ENCODE results near the gene ENKD1. TPM values are rescaled to one million over a fixed set of nuclear protein-coding genes. Genes with fewer than 3 reads are reported as not detected.

ENKD1 gene
- total and polyA plus RNA-seq, 2 experiments from 2014 or later: 11.6 to 11.8 TPM

- TF ChIP-seq, protein P1, sequence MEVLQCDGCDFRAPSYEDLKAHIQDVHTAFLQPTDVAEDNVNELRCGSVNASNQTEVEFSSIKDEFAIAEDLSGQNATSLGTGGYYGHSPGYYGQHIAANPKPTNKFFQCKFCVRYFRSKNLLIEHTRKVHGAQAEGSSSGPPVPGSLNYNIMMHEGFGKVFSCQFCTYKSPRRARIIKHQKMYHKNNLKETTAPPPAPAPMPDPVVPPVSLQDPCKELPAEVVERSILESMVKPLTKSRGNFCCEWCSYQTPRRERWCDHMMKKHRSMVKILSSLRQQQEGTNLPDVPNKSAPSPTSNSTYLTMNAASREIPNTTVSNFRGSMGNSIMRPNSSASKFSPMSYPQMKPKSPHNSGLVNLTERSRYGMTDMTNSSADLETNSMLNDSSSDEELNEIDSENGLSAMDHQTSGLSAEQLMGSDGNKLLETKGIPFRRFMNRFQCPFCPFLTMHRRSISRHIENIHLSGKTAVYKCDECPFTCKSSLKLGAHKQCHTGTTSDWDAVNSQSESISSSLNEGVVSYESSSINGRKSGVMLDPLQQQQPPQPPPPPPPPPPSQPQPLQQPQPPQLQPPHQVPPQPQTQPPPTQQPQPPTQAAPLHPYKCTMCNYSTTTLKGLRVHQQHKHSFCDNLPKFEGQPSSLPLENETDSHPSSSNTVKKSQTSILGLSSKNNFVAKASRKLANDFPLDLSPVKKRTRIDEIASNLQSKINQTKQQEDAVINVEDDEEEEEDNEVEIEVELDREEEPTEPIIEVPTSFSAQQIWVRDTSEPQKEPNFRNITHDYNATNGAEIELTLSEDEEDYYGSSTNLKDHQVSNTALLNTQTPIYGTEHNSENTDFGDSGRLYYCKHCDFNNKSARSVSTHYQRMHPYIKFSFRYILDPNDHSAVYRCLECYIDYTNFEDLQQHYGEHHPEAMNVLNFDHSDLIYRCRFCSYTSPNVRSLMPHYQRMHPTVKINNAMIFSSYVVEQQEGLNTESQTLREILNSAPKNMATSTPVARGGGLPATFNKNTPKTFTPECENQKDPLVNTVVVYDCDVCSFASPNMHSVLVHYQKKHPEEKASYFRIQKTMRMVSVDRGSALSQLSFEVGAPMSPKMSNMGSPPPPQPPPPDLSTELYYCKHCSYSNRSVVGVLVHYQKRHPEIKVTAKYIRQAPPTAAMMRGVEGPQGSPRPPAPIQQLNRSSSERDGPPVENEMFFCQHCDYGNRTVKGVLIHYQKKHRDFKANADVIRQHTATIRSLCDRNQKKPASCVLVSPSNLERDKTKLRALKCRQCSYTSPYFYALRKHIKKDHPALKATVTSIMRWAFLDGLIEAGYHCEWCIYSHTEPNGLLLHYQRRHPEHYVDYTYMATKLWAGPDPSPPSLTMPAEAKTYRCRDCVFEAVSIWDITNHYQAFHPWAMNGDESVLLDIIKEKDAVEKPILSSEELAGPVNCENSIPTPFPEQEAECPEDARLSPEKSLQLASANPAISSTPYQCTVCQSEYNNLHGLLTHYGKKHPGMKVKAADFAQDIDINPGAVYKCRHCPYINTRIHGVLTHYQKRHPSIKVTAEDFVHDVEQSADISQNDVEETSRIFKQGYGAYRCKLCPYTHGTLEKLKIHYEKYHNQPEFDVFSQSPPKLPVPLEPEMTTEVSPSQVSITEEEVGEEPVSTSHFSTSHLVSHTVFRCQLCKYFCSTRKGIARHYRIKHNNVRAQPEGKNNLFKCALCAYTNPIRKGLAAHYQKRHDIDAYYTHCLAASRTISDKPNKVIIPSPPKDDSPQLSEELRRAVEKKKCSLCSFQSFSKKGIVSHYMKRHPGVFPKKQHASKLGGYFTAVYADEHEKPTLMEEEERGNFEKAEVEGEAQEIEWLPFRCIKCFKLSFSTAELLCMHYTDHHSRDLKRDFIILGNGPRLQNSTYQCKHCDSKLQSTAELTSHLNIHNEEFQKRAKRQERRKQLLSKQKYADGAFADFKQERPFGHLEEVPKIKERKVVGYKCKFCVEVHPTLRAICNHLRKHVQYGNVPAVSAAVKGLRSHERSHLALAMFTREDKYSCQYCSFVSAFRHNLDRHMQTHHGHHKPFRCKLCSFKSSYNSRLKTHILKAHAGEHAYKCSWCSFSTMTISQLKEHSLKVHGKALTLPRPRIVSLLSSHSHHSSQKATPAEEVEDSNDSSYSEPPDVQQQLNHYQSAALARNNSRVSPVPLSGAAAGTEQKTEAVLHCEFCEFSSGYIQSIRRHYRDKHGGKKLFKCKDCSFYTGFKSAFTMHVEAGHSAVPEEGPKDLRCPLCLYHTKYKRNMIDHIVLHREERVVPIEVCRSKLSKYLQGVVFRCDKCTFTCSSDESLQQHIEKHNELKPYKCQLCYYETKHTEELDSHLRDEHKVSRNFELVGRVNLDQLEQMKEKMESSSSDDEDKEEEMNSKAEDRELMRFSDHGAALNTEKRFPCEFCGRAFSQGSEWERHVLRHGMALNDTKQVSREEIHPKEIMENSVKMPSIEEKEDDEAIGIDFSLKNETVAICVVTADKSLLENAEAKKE (CRISPR knock-in tag; IDR thresholded peaks at IDR 0.05): no peak
These were observed 9.4 kb upstream of the ENKD1 start (continued) for GRCh38 chr16:67675999-67676398.

- Histone ChIP-seq H3K4me1 (ENCODE audit: insufficient read depth) (no peaks in the 10 kb centered on the region), H3F3A (replicated peaks; ENCODE audit: low read depth) (0 out of 2 replicates have a peak, but pooled peaks cover 4% of the 10 kb centered on the region), H3K79me2 (replicated peaks; ENCODE audit: insufficient read depth) (no peaks in the 10 kb centered on the region), H3K4me3 (no peak overlapping the region), H3K4me2 (no peak overlapping the region), H4K20me1 (replicated peaks; ENCODE audit: insufficient read depth) (no peaks in the 10 kb centered on the region; the same call in 1 of the 2 replicates), H2AFZ (no peak overlapping the region), H3K27ac (ENCODE audit: low read depth) (no peak overlapping the region), H3K36me3 (ENCODE audit: insufficient read depth) (no peaks in the 10 kb centered on the region), H3K27me3 (ENCODE audit: insufficient read depth) (no peaks in the 10 kb centered on the region), H3K9me2 (ENCODE audit: insufficient read depth) (no peaks in the 10 kb centered on the region)
- no peak overlapping the region for H3K4me3 Mint-ChIP-seq
- no peaks in the 10 kb centered on the region for H3K9me3 Mint-ChIP-seq
- no peak overlapping the region for H3K27ac Mint-ChIP-seq
- TF ChIP-seq NANOG (IDR thresholded peaks at IDR 0.05; ENCODE audit: borderline replicate concordance) (no peak), CREB1 (CRISPR knock-in tag; IDR thresholded peaks at IDR 0.05; ENCODE audit: low read depth) (no peak), EZH2 (IDR thresholded peaks at IDR 0.05; ENCODE audit: low read depth, unreplicated experiment) (no peak)
- TF ChIP-seq, protein P2, sequence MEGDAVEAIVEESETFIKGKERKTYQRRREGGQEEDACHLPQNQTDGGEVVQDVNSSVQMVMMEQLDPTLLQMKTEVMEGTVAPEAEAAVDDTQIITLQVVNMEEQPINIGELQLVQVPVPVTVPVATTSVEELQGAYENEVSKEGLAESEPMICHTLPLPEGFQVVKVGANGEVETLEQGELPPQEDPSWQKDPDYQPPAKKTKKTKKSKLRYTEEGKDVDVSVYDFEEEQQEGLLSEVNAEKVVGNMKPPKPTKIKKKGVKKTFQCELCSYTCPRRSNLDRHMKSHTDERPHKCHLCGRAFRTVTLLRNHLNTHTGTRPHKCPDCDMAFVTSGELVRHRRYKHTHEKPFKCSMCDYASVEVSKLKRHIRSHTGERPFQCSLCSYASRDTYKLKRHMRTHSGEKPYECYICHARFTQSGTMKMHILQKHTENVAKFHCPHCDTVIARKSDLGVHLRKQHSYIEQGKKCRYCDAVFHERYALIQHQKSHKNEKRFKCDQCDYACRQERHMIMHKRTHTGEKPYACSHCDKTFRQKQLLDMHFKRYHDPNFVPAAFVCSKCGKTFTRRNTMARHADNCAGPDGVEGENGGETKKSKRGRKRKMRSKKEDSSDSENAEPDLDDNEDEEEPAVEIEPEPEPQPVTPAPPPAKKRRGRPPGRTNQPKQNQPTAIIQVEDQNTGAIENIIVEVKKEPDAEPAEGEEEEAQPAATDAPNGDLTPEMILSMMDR (conservative IDR thresholded peaks at IDR 0.05; ENCODE audit: low read depth in 2 of 2): no peak
- TF ChIP-seq, protein P3, sequence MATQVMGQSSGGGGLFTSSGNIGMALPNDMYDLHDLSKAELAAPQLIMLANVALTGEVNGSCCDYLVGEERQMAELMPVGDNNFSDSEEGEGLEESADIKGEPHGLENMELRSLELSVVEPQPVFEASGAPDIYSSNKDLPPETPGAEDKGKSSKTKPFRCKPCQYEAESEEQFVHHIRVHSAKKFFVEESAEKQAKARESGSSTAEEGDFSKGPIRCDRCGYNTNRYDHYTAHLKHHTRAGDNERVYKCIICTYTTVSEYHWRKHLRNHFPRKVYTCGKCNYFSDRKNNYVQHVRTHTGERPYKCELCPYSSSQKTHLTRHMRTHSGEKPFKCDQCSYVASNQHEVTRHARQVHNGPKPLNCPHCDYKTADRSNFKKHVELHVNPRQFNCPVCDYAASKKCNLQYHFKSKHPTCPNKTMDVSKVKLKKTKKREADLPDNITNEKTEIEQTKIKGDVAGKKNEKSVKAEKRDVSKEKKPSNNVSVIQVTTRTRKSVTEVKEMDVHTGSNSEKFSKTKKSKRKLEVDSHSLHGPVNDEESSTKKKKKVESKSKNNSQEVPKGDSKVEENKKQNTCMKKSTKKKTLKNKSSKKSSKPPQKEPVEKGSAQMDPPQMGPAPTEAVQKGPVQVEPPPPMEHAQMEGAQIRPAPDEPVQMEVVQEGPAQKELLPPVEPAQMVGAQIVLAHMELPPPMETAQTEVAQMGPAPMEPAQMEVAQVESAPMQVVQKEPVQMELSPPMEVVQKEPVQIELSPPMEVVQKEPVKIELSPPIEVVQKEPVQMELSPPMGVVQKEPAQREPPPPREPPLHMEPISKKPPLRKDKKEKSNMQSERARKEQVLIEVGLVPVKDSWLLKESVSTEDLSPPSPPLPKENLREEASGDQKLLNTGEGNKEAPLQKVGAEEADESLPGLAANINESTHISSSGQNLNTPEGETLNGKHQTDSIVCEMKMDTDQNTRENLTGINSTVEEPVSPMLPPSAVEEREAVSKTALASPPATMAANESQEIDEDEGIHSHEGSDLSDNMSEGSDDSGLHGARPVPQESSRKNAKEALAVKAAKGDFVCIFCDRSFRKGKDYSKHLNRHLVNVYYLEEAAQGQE (IDR thresholded peaks at IDR 0.05; ENCODE audit: unreplicated experiment): no peak
- peaks cover 18% of the 10 kb centered on the region for H3K27me3 Mint-ChIP-seq (ENCODE audit: insufficient read depth, low read depth, poor library complexity)
- DNase-seq (ENCODE audit: low spot score) (no peak), ATAC-seq (no peak)
- 0 out of 3 replicates have a peak, but pooled peaks cover 3% of the 10 kb centered on the region for H3K4me1 Mint-ChIP-seq
- 0 out of 3 replicates have a peak, but pooled peaks cover 3% of the 10 kb centered on the region for H3K36me3 Mint-ChIP-seq (ENCODE audit: low read depth)
These were observed 9.0 kb upstream of the ENKD1 start for GRCh38 chr16:67675579-67675935.

Measured in GM23338 (cell line).